ENCODE data around the gene PRSS37.

DNA sequence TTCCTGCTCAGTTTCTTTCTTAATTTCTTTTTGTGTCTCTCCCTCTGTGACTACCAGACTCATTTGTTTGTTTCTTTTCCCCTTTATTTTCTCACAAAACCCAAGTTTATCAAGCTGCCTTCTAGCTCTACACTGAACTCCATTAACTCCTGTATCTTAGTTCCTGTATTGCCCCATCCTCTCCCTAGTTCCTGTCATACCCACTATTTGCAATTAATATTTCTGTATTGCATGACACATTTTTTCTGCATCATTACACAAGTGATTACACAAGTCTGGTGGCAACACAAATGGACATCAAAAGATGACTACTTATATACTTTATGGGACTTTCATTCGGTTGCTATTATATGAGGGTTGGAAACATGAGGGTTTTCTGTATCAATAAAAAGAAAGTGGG, 48.0 kb upstream of the PRSS37 start:
- no peak for TF ChIP-seq GATA2 (IDR thresholded peaks at IDR 0.05; ENCODE audit: low read depth, low read length)
- no peak for TF ChIP-seq GATA3 (IDR thresholded peaks at IDR 0.05; ENCODE audit: low read depth, low read length)

All from SH-SY5Y (cell line).